ENCODE data around the gene TLR2.
A peak's percentile ranks its signal among the peaks of the same experiment; 100 is the strongest.
"Not testable (repeated sequence)": the region's sequence is repeated elsewhere in the genome, so short reads cannot be mapped to it uniquely, and the experiment has no call there.

TLR2 gene

GRCh38 chr4:153661215-153661822, 22.8 kb upstream of the TLR2 start:
- DNase-seq = peak; percentile 39

GRCh38 chr4:153661908-153662307, 22.2 kb upstream of the TLR2 start:
- no peak for DNase-seq

GRCh38 chr4:153663667-153664066, 20.4 kb upstream of the TLR2 start:
- DNase-seq = no peak

- DNase-seq = not testable (repeated sequence)
Measured at GRCh38 chr4:153666505-153666904, 17.6 kb upstream of the TLR2 start.

GRCh38 chr4:153668647-153669046, 15.4 kb upstream of the TLR2 start:
- no peak for DNase-seq

GRCh38 chr4:153669838-153670237, 14.2 kb upstream of the TLR2 start:
- no peak for DNase-seq

- peak; percentile 19 for DNase-seq
Measured at GRCh38 chr4:153676486-153676885, 7.6 kb upstream of the TLR2 start.

GRCh38 chr4:153676984-153677383, 7.1 kb upstream of the TLR2 start:
- DNase-seq = peak; percentile 62

- DNase-seq = no peak
Measured at GRCh38 chr4:153679486-153679885, 4.6 kb upstream of the TLR2 start.

GRCh38 chr4:153683763-153684181, 308 bp upstream of the TLR2 start:
- no peak for DNase-seq

- no peak for DNase-seq
Measured at GRCh38 chr4:153684971-153685371, 891 bp downstream of the TLR2 start.

GRCh38 chr4:153704522-153704921, 20.4 kb downstream of the TLR2 start:
- DNase-seq = no peak

- DNase-seq = no peak
Measured at GRCh38 chr4:153705743-153706468, 21.8 kb downstream of the TLR2 start.

- DNase-seq = no peak
Measured at GRCh38 chr4:153706519-153706918, 22.4 kb downstream of the TLR2 start.

GRCh38 chr4:153710681-153711080, 26.6 kb downstream of the TLR2 start:
- DNase-seq = no peak

GRCh38 chr4:153713866-153714646, 30.0 kb downstream of the TLR2 start:
- peak; percentile 1 for DNase-seq

GRCh38 chr4:153722036-153722435, 38.0 kb downstream of the TLR2 start:
- no peak for DNase-seq

- no peak for DNase-seq
Measured at GRCh38 chr4:153724606-153725005, 40.5 kb downstream of the TLR2 start.

GRCh38 chr4:153725136-153725830, 41.2 kb downstream of the TLR2 start:
- no peak for DNase-seq

GRCh38 chr4:153725831-153726154, 41.7 kb downstream of the TLR2 start:
- DNase-seq = no peak

GRCh38 chr4:153728151-153728550, 44.1 kb downstream of the TLR2 start:
- DNase-seq = no peak

GRCh38 chr4:153728660-153729059, 44.6 kb downstream of the TLR2 start:
- DNase-seq = no peak

GRCh38 chr4:153729895-153730294, 45.8 kb downstream of the TLR2 start:
- no peak for DNase-seq

Measured in HCEC 1CT (cell line).